Measurements from ENCODE around the gene POTEI.
"Not testable (repeated sequence)": the region's sequence is repeated elsewhere in the genome, so short reads cannot be mapped to it uniquely, and the experiment has no call there.

GRCh38 chr2:130554178-130554577 lies 45.0 kb upstream of the POTEI start:
- TF ChIP-seq CTCF, POLR2A (IDR thresholded peaks at IDR 0.05): not testable (repeated sequence)

Data from esophagus squamous epithelium (tissue), 4 donors.